HG03457 (cell line): ENCODE measurements around the gene ETS1.

ENCODE experiments used
- ATAC-seq: cut with Tn5 transposase; IDR thresholded peaks from one replicate; pipeline ENCODE4 v1.9.1; 2021; ENCODE audit warnings: moderate number of reproducible peaks; ENCODE audit not compliant: unreplicated experiment

The ETS1 gene, protein sequence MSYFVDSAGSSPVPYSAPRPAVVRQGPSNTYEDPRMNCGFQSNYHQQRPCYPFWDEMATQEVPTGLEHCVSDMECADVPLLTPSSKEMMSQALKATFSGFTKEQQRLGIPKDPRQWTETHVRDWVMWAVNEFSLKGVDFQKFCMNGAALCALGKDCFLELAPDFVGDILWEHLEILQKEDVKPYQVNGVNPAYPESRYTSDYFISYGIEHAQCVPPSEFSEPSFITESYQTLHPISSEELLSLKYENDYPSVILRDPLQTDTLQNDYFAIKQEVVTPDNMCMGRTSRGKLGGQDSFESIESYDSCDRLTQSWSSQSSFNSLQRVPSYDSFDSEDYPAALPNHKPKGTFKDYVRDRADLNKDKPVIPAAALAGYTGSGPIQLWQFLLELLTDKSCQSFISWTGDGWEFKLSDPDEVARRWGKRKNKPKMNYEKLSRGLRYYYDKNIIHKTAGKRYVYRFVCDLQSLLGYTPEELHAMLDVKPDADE

DNA sequence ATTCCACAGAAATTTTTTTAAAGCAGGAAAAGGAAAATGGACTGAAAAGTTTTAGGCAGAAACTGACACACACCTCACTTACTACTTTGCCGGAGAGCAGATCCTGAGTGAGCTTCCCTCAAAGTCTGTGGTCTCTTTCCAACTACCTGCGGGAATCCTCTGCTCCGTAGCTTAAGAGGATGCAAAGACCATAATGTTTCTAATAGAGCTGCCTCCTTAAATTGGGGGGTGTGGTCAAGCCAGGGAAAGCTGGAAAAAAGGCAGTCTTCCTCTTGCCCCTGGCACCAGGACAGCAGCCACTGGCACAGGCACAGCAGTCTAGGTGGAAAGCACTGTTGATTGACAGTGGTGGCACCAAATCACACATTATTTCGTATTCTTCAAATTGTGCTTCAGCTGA lies at the start of gene ETS1:
Gene ETS1 (minus strand): TSS at position 144 of the 400 bp plus-strand sequence. CDS start 14,428 bp downstream, outside the sequence.
- ATAC-seq: no peak

DNA sequence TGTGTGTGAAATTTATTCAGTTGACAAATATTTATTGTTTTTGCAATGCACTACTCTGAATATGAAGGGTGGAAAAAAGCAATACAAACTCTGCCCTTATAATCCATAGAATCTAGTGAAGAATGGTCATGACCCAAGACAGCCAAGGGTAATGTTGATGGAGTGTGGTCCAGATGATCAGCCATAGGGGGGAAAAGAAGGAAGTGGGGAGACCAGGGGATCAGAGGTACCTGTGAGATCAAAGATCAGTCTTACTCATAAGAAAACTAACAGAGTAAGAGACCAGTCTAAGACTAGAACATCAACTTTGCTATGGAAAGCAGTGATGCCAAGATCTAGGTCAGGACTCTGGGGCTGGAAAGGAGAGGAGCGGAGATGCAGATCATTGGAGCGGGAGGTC lies 47.0 kb upstream of the ETS1 start:
- no peak for ATAC-seq

DNA sequence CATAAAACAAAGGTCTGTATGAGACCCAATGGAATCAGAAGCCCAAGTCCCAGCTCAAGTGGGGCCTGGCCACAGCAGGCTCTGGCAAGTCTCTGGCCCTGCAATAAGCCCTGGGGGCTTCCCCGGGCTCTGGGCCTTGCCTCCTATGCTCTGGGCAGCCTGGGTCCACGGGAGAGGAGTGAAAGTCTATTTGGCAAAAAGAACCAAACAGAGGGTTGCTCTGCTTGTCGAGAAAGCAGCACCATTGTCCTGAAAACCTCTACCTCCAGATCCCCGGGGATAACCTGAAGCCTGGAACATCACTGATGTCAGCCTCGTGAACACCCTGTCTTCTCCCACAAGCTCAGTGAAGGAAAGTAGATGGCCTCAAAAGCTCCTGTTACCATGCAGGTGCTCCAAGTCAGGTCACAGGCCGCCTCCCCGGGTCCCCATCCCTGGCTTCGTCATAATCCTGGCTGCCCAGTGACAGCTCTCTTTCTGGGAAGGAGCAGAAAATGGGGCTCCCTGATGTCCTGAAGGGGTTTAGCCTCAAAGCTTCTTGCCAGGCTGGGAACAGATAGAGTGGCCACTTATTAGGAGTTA lies 46.1 kb upstream of the ETS1 start:
- ATAC-seq: no peak

DNA sequence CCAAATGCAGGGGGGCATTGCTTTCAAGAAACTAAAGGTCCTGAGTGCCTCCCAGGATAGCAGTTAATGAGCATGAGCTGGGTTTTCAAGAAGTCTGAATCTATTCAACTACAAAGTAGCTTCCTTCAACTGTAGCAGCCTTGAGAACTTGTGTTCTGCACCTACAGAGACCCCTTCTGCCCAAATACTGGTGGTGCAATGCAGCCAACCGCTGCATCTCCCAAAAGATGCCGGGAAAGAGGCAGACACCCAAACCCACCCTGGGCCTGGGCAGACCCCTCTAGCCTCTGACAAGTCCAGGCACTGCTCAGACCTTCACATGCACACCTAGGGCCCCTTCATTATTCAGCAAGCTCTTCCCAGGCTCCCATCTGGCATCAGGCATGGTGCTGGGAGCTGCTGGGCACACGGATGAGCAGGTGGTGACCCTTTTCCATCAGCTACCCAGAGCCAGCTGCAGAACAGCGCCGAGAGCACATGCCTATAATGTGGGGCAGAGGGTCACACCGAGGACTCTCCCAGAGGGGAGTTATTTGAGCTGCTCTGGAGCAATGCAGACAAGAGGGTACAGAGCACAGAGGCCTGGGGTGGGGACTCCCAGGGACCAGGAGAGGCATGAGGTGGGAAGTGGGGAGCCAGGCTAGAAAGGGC lies 44.9 kb upstream of the ETS1 start:
- ATAC-seq: no peak

DNA sequence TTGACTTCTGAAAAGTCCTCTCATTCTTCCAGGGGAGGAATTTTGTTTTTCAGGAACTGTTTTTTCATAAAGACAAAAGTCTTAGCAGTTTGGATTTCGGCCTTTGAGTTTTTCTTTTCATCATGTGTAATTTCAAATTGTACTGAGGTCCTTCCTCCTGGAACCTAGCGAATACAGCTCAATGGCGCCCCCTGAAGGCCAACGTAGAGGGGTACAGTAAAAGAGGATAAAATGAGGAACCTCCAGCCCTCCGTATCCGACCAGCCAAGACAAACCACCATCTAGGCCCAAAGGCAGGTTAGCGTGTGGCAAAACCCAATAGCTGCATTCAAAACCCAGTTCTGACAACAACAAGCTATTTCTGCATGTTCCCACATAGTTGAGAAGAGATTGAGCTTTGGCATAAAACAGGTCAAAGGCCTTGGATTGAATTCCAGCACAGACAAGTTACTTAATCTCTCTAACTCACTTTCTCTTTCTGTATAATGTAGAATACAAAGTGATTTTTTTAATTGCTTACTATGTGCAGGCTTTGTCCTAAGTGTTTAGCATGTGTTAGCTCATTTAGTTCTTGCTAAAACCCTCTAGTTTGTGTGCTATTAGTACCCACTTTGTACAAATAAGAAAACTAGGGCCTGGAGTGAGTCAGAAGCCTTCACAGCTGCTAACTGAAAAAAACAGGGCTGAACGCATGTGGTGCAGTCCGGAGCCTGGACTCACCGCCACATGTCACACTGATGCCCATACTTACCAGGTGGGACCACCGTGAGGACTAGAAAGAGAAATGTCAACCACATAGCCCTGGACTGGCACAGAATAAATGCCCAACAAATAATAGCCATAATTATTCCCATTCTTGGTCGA lies 43.2 kb upstream of the ETS1 start:
- peak; percentile 42 for ATAC-seq

DNA sequence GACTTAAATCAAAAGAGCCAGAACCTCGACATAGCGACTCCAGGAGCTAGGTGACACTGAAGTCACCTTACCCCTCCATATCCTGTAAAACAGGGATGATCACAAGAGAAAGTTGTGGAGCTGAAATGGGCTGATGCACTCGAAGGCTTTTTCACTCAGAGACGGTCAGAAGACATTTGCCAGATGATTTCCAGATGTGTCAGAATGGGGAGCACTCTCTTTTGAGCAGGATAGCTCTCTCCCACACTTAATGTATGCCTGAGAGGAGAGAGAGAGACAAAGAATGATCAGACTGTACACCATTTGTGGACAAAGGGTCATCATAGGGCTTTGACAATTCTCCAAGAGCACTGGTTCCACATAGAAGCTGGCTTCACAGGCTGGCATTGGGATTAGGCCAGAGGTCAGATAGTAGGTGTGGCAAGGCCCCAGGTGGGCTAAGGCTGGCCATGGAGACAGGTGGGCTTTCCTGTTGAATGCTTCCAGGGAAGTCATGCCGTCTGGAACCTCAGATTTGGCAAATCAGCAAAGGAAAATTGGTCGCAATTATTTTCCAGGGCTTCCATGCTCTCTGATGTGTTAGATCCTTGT lies 42.3 kb upstream of the ETS1 start:
- no peak for ATAC-seq

DNA sequence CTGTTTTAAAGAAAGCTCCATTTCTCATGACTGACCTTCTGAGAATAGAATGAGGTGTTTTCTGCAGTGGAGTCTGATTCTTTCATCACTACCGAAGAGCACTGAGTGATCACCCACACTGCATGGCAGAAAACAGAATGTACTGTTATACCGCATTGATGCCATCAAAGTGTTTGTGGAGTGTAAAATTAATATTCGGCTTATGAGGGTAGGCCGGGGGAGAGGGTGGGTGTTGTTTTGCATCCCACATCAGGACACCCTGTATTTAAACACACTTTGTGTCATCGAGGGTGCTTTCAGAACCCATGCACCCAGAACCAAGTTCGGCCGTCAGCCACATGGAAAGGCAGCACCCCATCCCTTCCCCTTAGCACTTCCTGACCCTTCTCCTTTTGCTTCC lies 41.3 kb upstream of the ETS1 start:
- no peak for ATAC-seq

DNA sequence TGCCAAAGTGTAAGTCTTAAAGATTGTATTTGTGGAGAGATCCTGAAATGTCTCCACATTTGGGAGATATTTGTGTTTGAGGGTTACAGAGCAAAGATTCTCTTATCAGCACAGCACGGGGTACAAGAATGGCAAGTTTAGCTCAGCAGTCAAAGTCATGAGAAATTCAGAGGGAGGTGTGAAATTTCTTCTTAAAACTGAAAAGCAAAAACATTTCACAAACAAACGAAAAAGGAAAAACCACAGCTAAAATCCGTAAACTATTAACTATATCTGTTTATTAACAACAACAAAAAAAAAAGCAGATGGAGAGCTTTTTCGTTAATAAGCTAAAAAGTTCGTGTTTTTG lies 40.9 kb upstream of the ETS1 start:
- ATAC-seq: no peak

DNA sequence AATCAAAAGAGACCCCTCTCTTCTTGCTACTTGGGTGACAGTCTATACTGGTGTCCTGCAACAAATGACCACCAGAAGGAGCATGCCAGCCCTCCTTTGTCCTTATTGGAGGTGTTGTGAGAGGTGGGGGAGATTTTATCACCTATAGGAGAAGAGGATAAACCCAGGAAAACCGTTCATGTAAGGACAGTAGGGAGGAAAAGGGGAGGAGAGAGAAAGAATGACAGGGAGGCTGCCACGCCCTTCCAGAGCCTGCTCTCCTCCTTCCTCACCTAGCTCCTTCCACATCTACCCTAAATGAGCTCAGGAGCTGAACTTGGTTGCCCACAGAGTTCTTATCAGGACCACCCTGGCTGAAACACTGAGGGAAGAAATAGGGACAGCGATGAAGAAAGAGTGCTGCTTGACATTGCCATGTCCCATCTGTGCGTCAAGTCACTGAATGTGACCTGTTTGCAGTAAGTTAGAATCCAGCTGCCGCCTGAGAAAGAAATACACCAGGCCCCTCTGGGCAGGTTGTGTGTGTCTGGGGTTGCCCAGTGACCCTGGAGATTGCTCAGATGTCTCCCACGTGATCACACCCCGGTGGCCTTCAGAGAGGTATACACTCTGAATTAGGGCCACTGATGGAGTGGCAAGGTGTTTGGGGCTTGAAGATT lies 40.4 kb upstream of the ETS1 start:
- no peak for ATAC-seq

DNA sequence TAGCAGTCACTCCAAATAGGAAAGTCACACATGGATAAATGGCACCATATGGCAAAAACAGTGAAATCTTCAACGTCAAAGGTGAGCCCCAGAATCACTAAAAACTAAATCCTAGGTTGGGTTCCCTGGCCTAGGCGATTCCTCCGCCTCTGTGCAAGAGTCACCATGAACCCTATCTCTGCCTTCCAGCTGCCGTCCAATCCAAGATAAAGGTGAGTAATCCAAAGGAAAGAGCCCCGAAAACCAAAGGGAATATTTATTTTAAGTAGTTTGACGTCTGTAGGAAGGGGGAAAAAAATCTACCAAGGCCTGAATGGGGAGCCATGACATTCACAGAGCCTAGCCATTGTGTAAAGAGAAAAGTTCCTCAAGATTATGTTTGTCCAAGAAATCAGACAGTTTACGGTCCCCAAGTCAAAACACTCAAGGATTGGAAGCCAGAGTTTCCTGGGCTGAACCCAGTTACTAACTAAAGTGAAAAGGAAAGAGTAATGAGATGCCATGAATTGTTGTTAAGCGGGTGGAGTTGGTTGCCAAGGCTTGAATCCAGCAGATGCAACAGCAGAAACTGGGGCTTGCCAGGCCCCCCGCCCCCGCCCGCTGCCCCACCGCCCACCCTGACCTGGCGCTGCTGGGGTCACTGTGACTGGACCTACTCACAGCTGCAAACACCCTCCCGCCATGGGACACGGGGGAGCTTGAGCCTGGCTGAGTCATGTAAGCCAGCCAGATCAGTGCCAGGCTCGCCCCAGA lies 39.7 kb upstream of the ETS1 start:
- no peak for ATAC-seq

DNA sequence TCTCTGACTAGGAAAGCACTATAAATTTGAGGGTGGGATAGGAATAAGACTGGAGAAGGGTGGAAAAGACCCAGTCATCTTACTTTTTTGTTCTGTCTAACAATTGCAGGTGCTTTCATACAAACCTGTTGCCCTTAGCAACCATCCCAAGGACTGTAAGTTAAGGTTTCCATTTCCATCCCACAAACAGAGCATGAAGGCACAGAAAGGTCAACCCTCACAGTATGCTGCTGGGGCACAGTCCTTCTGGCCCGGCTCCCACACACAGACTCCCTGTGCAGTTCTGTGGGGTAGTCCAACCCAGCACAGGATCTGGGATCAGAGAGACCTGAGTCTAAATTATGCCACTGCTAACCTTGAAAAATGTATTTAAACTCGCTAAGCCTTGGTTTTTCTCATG lies 38.4 kb upstream of the ETS1 start:
- ATAC-seq: no peak

DNA sequence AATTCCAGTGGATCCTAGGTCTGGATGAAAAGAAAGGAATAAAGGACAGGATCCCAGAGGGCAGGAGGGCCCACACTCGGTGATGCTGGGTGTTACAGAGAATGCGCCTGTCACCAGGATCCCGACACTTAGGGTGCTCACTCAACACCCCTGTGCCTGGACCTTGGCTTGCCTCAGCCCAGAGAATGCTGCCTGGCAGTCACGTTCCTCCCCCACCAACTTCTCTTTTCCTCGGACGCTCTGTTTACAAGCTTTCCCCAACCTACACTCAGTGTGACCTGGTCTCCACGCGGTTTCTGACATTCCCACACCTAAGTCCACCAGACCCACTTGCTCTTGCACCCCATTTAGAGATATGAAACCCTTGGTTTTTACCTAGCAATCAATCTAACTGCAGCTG lies 38.0 kb upstream of the ETS1 start:
- no peak for ATAC-seq

DNA sequence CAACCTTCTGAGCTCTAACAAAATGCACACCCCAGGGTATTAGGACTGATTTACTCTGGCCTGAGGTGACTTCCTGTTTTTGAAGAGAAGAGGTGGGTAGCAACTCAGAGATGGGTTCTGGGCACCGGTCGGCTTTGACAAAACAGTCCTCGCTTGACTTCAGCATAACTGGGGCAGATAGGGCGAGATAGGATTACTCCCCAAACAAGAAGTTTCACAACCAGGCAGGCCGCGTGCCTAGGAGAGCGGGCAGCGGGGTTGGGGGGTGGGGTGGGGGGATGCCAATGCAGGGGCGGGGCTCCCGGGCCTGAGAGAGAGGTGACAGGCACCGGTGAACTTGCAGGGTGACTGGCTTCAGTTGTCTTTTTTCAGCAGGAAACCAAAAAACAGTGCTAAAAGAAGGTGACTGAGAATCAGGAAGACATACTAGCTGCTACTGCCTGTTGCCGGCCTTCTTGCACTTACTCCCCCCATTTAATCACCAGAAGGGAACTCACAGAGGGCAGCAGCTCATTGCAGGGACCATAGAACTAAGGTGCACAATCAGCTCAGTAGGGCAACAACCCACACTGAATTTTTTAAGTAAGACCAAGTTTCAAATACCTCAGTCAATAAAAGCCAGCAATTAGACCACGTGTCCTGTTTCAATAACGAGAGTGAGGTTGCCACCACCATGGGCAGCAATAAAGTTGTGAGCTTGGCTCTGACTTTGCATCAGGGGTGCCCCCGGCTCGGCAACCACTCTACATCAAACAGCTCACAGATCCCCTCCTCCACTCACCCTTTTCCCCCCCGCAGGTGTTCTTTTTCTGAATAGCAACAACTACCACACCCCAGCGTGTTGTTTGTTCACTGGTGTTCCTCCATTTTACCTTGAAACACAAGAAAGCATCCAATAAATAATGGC lies 37.2 kb upstream of the ETS1 start:
- ATAC-seq: peak; percentile 33

DNA sequence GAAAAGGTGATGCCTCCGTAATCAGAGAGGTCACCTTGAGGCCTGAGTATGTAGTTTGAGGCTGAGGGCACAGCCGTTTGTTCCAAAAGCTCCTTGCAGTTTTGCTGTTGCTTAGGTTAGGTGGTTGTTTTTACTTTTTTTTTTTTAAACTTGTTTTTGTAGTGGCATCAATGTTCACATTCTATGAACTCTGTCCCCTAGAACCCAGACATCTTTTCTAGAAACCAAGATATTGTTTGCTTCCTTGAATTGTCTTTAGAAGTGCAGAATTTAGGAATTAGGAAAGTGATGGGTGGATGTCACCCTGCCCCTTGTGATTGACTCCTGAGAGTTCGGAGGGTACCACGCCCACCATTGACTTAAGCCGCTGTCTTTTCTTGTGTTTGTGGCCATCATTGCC lies 35.7 kb upstream of the ETS1 start:
- no peak for ATAC-seq

DNA sequence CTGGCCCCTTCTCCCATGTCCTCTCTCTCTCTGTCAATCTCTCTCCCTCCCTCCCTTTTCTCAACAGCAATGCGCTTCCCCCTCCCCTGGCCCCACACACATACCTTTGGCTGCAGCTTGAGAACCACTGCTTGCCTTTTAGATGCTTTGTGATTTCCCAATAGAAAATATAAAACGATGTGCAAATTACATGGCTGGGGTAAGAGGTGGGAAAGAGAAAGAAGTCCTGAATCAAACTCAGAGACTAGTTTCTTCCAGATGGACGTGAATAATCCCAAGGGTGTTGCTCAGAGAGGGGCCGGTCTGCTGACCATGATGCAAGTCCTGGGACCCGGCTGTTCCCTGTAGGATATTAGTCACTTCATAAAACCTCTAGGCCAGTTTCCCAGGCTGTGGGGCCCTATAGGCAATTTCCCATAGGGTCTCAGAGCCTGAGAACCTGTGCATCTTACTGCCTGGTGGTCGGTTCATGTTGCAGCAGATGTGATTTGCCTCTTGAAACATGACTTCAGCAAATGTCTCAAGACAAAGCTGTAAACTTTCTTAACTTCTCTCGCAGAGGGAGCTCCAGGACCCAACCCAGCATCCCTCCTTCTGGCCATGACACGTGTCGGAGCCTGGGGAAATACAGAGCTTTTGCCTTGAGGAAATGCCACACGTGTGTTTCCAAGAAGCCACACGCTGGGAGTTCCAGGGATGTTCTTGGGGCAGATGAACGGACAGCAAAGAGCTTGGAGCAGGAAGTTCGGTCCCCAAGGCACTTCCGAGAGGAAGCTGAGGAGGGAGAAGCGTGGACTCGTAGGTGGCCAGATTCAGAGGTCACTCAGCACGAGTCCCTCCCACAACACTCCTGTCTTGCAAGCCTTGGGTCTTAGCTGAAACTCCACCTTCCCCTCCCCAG lies 34.5 kb upstream of the ETS1 start:
- ATAC-seq: no peak

DNA sequence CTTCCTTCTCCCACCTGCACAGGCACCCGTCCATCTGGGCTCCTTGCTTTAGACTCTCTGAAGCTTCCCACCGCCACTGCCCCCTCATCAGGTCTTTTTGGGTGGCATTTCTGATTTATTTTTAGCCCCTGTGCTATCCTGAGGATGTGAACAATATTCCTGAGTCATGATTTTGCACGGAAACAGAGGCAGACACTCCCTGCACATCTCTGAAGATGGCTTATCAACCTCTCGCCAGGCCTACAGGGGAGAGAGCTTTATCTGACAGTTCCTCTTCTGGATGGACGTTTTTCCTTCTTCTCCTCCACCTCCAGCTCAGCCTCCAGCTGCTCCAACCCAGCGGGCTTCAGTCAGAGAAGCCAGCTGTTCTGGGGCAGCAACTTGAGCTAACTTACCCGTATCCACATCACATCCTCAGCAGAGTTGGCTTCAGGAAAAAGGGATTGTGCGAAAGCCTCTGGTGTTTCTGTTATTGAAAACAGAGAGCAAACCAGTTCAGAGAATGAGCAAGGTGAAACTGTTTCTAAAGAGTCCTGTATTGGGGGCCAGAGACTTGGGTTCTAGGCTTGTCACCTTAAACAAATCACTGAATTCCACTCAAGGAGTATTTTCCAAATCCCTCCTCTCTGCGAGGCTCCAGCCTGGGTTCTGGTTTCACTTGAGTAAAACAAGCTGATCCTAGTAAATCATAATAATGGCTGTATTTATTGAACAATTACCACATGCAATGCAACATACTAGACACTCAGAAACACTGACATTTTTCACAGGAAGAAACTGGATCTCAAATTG lies 33.1 kb upstream of the ETS1 start:
- ATAC-seq: no peak
